Upper lobe of left lung (tissue), 6 donors: ENCODE results near the gene PRR11. TPM values are rescaled to one million over a fixed set of nuclear protein-coding genes. Genes with fewer than 3 reads are reported as not detected.

Source experiments
- ATAC-seq, 2 donors: fragments of 200-7000 bp; cut with Tn5 transposase; one replicate each; pipeline ENCODE4 v1.9.1; 2022; ENCODE audit warnings: mild to moderate bottlenecking in 2 of 2, moderate library complexity in 2 of 2; ENCODE audit not compliant: low FRiP score in 2 of 2
- DNase-seq, 2 donors: peaks; one replicate each; pipeline ENCODE4 v3.0.0-alpha.2; 2019 to 2020
- H3K27ac ChIP-seq, 4 donors: fragments of 200-600 bp; sonication (generic); one replicate each; pipeline ENCODE4 v1.5.1; 2016 to 2019
- H3K27me3 ChIP-seq, 4 donors: fragments of 200-600 bp; sonication (generic); one replicate each; pipeline ENCODE4 v1.5.1; 2017 to 2019
- H3K36me3 ChIP-seq, 4 donors: fragments of 200-600 bp; sonication (generic); one replicate each; pipeline ENCODE4 v1.5.1; 2016 to 2019
- H3K4me1 ChIP-seq, 4 donors: fragments of 200-600 bp; sonication (generic); one replicate each; pipeline ENCODE4 v1.5.1; 2018 to 2019
- H3K4me3 ChIP-seq, 4 donors: fragments of 200-600 bp; sonication (generic); one replicate each; pipeline ENCODE4 v1.5.1; 2017 to 2019; ENCODE audit warnings: mild to moderate bottlenecking in 2 of 4, moderate library complexity in 1 of 4
- H3K9me3 ChIP-seq, 4 donors: fragments of 200-600 bp; sonication (generic); one replicate each; pipeline ENCODE4 v1.5.1; 2018 to 2019
- CTCF ChIP-seq, 6 experiments: fragments of 450-650 bp in 4 of 6; fragments of 200-600 bp in 2 of 6; sonication (generic) in 2 of 6; IDR thresholded peaks; one replicate each; pipeline ENCODE4 v1.5.1; 2016 to 2019; ENCODE audit warnings: antibody characterized with exemption in 6 of 6
- EP300 ChIP-seq, 4 donors: sonication (generic); formaldehyde crosslinking; IDR thresholded peaks; one replicate each; pipeline ENCODE4 v1.5.1; 2017; ENCODE audit warnings: antibody characterized with exemption in 4 of 4, control low read depth in 2 of 4
- POLR2A ChIP-seq, 4 donors: fragments of 450-650 bp; IDR thresholded peaks; one replicate each; pipeline ENCODE4 v1.5.1; 2016 to 2017; ENCODE audit warnings: antibody characterized with exemption in 4 of 4, mild to moderate bottlenecking in 2 of 4
- POLR2AphosphoS5 ChIP-seq, 2 donors: sonication (generic); formaldehyde crosslinking; IDR thresholded peaks; one replicate each; pipeline ENCODE4 v1.5.1; 2017; ENCODE audit warnings: antibody characterized with exemption in 2 of 2
- WGBS, 2 donors: methylation state at CpG; one replicate each; pipeline ENCODE4 v1.1.5; 2017 to 2018; 5-methylcytosine and 5-hydroxymethylcytosine counted together
- total RNA-seq, 6 donors: library from RNA; depleted of rRNA in 4 of 6; stranded (reverse); fragments of >200 nt in 4 of 6; gene quantifications; one replicate each; pipeline versions ENCODE4 v1.1.0 to v1.2.1, GENCODE V29; 2016 to 2021
- donor health status: DM: no; HTN: no; CAD: no; lungs with moderate emphysema.
- donor health status: DM: no; HTN: yes; CAD: no; lungs with severe emphysema.

Gene PRR11
- total RNA-seq, 6 donors from 2014 or later: 0.69 to 57.5 (median 2.9) TPM; not detected in 1

- 93 to 100% methylated on average over 1 of the region's 1 CpG for WGBS, 2 donors
- no peaks in the 10 kb centered on the region for H3K27me3 ChIP-seq
- no peak for ATAC-seq
- H3K4me1 ChIP-seq: no peaks in the 10 kb centered on the region
- H3K27ac ChIP-seq: no peak overlapping the region
- H3K4me3 ChIP-seq: no peak overlapping the region
- no peaks in the 10 kb centered on the region for H3K9me3 ChIP-seq
- no peaks in the 10 kb centered on the region for H3K36me3 ChIP-seq
- no peak for DNase-seq
- TF ChIP-seq EP300 (IDR thresholded peaks at IDR 0.05): no peak
- no peak for TF ChIP-seq CTCF (IDR thresholded peaks at IDR 0.05)
- TF ChIP-seq POLR2AphosphoS5 (IDR thresholded peaks at IDR 0.05): no peak
- TF ChIP-seq POLR2A (IDR thresholded peaks at IDR 0.05): no peak
These were observed 46.8 kb downstream of the PRR11 start for GRCh38 chr17:59202320-59202719.

GRCh38 chr17:59219370-59219769, 63.8 kb downstream of the PRR11 start:
- peaks cover 3 to 13% (median 8%) of the 10 kb centered on the region in 4 donors for H3K4me1 ChIP-seq
- DNase-seq: peak in 1 of 2 donors; percentile 19
- ATAC-seq: no peak
- H3K4me3 ChIP-seq: no peak overlapping the region
- 95 to 97% methylated on average over 16 of the region's 16 CpGs for WGBS, 2 donors
- no peaks in the 10 kb centered on the region for H3K27me3 ChIP-seq
- no peak for TF ChIP-seq POLR2AphosphoS5 (IDR thresholded peaks at IDR 0.05)
- TF ChIP-seq CTCF (IDR thresholded peaks at IDR 0.05): no peak
- no peak for TF ChIP-seq EP300 (IDR thresholded peaks at IDR 0.05)
- TF ChIP-seq POLR2A (IDR thresholded peaks at IDR 0.05): no peak
- H3K27ac ChIP-seq: no peak overlapping the region
- H3K36me3 ChIP-seq: peaks cover 0 to 13% (median 3%) of the 10 kb centered on the region in 4 donors
- no peaks in the 10 kb centered on the region for H3K9me3 ChIP-seq

- ATAC-seq (no peak), DNase-seq (no peak)
- WGBS, 2 donors: 29 to 36% methylated on average over 7 of the region's 7 CpGs
- peaks cover 3 to 13% (median 7%) of the 10 kb centered on the region in 4 donors for H3K4me1 ChIP-seq
- H3K27me3 ChIP-seq: no peaks in the 10 kb centered on the region
- TF ChIP-seq EP300 (IDR thresholded peaks at IDR 0.05) (no peak), CTCF (IDR thresholded peaks at IDR 0.05) (no peak), POLR2AphosphoS5 (IDR thresholded peaks at IDR 0.05) (no peak), POLR2A (IDR thresholded peaks at IDR 0.05) (no peak)
- H3K4me3 ChIP-seq: peak overlapping the region in 3 of 4 donors; percentile 62 to 98 (median 70)
- H3K36me3 ChIP-seq: peaks cover 0 to 7% (median 0%) of the 10 kb centered on the region in 4 donors
- no peaks in the 10 kb centered on the region for H3K9me3 ChIP-seq
- peak overlapping the region in 2 of 4 donors; percentile 74 to 87 for H3K27ac ChIP-seq
These were observed 64.4 kb downstream of the PRR11 start for GRCh38 chr17:59219992-59220327.

GRCh38 chr17:59220328-59221158, 65.0 kb downstream of the PRR11 start, which contains the start of gene GDPD1:
Gene GDPD1 (plus strand): TSS chr17:59220511. CDS start chr17:59220610, 99 bp downstream.
- DNase-seq: peak; percentile 99 to 100
- Histone ChIP-seq H3K4me3 (peak within 1 kb of the TSS; percentile 54 to 98 (median 66)), H3K27me3 (no peaks in the 10 kb centered on the region), H3K27ac (peak within 1 kb of the TSS; percentile 69 to 87 (median 75)), H3K4me1 (peaks cover 3 to 13% (median 7%) of the 10 kb centered on the region in 4 donors), H3K9me3 (no peaks in the 10 kb centered on the region), H3K36me3 (peaks cover 0 to 2% (median 0%) of the 10 kb centered on the region in 4 donors)
- WGBS, 2 donors: 0 to 1% methylated on average over 44 to 59 of the region's 60 CpGs
- TF ChIP-seq CTCF (IDR thresholded peaks at IDR 0.05) (peak; percentile 71 to 94 (median 88)), EP300 (IDR thresholded peaks at IDR 0.05) (no peak), POLR2A (IDR thresholded peaks at IDR 0.05) (peak in 2 of 4 donors; percentile 53 to 66), POLR2AphosphoS5 (IDR thresholded peaks at IDR 0.05) (peak; percentile 28 to 52)
- peak; percentile 97 to 99 for ATAC-seq
